Stimulated activated CD4-positive, alpha-beta T cell treated with anti-CD3 and anti-CD28 coated beads, Interleukin-12 subunit alpha, Interleukin-12 subunit beta, amount 100 ng/mL, for 48 hours (primary cell): Measurements from ENCODE around the gene COMMD4.
"Not testable (repeated sequence)": the region's sequence is repeated elsewhere in the genome, so short reads cannot be mapped to it uniquely, and the experiment has no call there.

Experiments
- DNase-seq, 3 donors: peaks; one replicate each; pipeline ENCODE4 v3.0.0-alpha.2; 2020; ENCODE audit warnings: low read depth in 2 of 3, low spot score in 1 of 3

Gene COMMD4

GRCh38 chr15:75329571-75329970 lies 6.3 kb upstream of the COMMD4 start:
- DNase-seq, result no peak

GRCh38 chr15:75332093-75332492 lies 3.8 kb upstream of the COMMD4 start:
- DNase-seq, result not testable (repeated sequence)

- DNase-seq, result not testable (repeated sequence)
Observed at GRCh38 chr15:75333654-75334419, 2.0 kb upstream of the COMMD4 start.

- DNase-seq, result no peak
Observed at GRCh38 chr15:75335313-75335704, 554 bp upstream of the COMMD4 start.

- no peak for DNase-seq
Observed at GRCh38 chr15:75338661-75339240, 2.9 kb downstream of the COMMD4 start.

GRCh38 chr15:75339531-75340240 lies 3.8 kb downstream of the COMMD4 start:
- DNase-seq, result no peak

GRCh38 chr15:75342221-75342620 lies 6.4 kb downstream of the COMMD4 start:
- no peak for DNase-seq

- not testable (repeated sequence) for DNase-seq
Observed at GRCh38 chr15:75343953-75344352, 8.1 kb downstream of the COMMD4 start.

- DNase-seq, result no peak
Observed at GRCh38 chr15:75346796-75347221, 10.9 kb downstream of the COMMD4 start, which contains the start of gene NEIL1. NEIL1 (plus strand) TSS chr15:75347039; CDS start chr15:75348906, 1,867 bp downstream.

GRCh38 chr15:75347222-75348033 lies 11.6 kb downstream of the COMMD4 start:
- peak in 1 of 3 donors; percentile 25 for DNase-seq

- no peak for DNase-seq
Observed at GRCh38 chr15:75348034-75348561, 12.2 kb downstream of the COMMD4 start.

- no peak for DNase-seq
Observed at GRCh38 chr15:75348562-75349350, 12.9 kb downstream of the COMMD4 start.

- DNase-seq, result not testable (repeated sequence)
Observed at GRCh38 chr15:75349351-75349669, 13.4 kb downstream of the COMMD4 start.

- DNase-seq, result peak; percentile 52 to 68 (median 56)
Observed at GRCh38 chr15:75349851-75350588, 14.2 kb downstream of the COMMD4 start.

GRCh38 chr15:75350601-75351361 lies 14.9 kb downstream of the COMMD4 start:
- no peak for DNase-seq

GRCh38 chr15:75352186-75353080 lies 16.6 kb downstream of the COMMD4 start:
- DNase-seq, result no peak

- DNase-seq, result no peak
Observed at GRCh38 chr15:75353604-75354003, 17.7 kb downstream of the COMMD4 start.

GRCh38 chr15:75354454-75354853 lies 18.6 kb downstream of the COMMD4 start:
- DNase-seq, result no peak
